NCI-H146 (cell line): Measurements from ENCODE around the gene TIAM2.

Experiments used
- DNase-seq: peaks from one replicate; lab custom pipeline; 2025; lab: John Stamatoyannopoulos, UW

The TIAM2 gene

GRCh38 chr6:155232848-155233247, 237.7 kb downstream of the TIAM2 start:
- DNase-seq: no peak

DNA sequence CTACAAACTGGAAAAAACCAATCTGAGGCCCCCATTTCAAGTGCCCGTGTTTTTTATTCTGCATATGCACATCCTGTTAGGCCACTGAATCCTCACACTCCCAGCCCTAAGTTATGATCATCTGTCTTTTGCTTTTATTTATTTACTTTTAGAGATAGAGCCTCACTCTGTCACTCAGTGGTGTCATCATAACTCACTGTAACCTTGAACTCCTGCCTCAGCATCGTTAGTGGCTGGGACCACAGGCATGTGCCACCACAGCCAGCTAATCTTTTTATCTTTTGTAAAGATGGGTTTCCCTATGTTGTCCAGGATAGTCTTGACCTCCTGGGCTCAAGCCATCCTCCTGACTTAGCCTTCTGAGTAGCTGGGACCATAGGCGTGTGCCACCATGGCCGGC, 239.1 kb downstream of the TIAM2 start:
- DNase-seq: no peak

GRCh38 chr6:155234687-155235086, 239.6 kb downstream of the TIAM2 start:
- no peak for DNase-seq

DNA sequence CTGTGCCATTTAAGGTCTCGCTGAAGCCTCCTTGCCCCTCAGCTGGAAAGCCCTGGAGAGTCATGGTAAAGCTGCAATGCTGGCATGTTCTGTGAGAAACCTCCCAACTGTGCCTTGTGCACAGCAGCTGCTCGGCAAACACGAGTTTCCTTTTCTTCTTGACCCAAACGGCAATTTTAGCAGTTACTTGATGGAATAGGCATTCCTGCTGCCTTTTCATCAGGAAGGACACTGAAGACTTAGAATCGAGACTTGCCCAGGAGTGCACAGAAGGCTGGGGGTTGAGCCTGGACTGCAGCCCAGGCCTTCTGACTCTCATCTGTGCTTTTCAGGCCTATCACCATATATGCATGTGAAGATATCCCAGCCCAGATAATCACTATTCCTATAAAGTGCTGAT, 240.0 kb downstream of the TIAM2 start:
- no peak for DNase-seq

- no peak for DNase-seq
These were observed 242.5 kb downstream of the TIAM2 start for GRCh38 chr6:155237613-155238012.

GRCh38 chr6:155240905-155241600, 245.9 kb downstream of the TIAM2 start:
- no peak for DNase-seq

- DNase-seq: no peak
These were observed 246.9 kb downstream of the TIAM2 start for GRCh38 chr6:155241966-155242365.

DNA sequence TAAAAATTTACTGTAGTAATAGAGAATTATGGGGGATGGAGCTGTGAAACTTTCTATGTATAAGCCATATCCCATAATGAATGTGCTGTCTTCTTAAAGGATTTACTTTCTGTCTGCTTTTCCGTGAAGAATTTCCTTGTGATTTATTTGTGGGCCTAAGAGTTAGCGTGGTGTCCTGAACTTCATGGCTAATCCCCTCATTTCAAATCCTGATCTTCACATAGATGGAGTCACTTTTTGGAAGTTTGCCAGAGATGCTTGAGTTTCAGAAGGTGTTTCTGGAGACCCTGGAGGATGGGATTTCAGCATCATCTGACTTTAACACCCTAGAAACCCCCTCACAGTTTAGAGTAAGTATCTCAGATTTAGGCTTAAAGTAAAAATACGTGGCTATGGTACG, 249.3 kb downstream of the TIAM2 start:
- no peak for DNase-seq

- no peak for DNase-seq
These were observed 250.1 kb downstream of the TIAM2 start for GRCh38 chr6:155245193-155245592.

DNA sequence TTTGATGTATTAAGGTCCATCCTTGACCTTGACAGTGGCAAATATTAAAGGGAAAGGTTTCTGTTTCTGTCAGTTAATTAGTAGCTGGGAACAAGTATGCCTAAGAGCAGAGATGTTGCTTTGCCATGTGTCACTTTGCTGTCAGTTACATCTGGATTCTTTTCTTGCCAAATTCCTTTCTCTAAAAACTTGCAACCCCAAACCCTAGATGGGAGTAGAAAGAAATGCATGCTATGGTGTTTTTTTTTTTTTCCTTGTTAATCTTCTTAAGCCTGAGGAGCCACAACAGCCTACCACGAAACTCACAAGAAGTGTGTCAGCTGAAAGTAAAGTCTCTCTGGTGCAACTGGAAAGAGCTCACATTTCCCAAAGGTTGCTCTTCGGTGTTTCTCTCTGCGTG, 250.7 kb downstream of the TIAM2 start:
- DNase-seq: no peak

GRCh38 chr6:155246825-155247224, 251.7 kb downstream of the TIAM2 start:
- no peak for DNase-seq

- DNase-seq: no peak
These were observed 252.5 kb downstream of the TIAM2 start for GRCh38 chr6:155247618-155248007.

GRCh38 chr6:155248008-155249001, 253.2 kb downstream of the TIAM2 start:
- peak; percentile 36 for DNase-seq

- no peak for DNase-seq
These were observed 255.7 kb downstream of the TIAM2 start for GRCh38 chr6:155250701-155251381.

GRCh38 chr6:155252581-155252980, 257.5 kb downstream of the TIAM2 start:
- DNase-seq: no peak

- no peak for DNase-seq
These were observed 258.2 kb downstream of the TIAM2 start for GRCh38 chr6:155253337-155253736.

GRCh38 chr6:155254139-155254538, 259.0 kb downstream of the TIAM2 start:
- no peak for DNase-seq

DNA sequence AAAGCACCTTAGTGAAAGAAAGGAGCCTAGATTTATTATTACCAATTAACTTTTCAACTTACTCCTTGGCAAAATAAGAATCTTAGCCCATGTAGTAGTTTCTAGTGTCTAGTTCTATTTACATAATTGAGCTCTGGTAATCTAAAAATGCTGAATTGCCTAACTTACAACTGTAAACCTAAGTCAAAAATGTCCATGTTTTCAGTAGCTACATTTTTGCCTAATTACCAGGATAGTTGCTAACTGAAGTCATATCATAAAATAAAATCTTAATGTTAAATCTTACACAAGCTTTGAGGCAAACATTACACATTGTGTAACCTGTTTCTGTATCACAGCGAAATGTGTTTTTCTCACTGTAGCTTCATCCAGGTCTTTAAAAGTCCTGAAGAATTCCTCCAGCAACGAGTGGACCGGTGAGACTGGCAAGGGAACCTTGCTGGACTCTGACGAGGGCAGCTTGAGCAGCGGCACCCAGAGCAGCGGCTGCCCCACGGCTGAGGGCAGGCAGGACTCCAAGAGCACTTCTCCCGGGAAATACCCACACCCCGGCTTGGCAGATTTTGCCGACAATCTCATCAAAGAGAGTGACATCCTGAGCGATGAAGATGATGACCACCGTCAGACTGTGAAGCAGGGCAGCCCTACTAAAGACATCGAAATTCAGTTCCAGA, 261.1 kb downstream of the TIAM2 start:
- no peak for DNase-seq

- DNase-seq: no peak
These were observed 262.7 kb downstream of the TIAM2 start for GRCh38 chr6:155257796-155258195.

DNA sequence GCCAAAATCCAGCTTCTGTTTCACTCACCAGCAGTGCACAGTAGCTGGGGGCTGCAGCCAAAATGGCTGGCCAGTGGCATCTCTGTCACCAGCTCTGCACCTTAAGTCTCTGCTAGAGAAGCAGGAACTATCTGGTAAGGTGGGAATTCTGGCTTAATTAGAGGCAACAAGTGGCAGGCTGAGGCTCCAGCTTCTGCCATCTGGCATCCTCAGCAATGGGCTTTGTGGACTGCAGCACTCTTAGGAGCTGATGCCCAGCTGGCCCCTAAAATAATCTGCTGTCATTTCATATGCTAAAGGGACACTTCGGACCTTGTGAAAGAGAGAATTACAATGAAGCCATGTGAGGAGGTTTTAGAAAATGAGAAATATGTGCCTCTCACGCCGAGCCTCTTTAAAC, 264.1 kb downstream of the TIAM2 start:
- DNase-seq: no peak

- no peak for DNase-seq
These were observed 264.8 kb downstream of the TIAM2 start for GRCh38 chr6:155259897-155260296.

DNA sequence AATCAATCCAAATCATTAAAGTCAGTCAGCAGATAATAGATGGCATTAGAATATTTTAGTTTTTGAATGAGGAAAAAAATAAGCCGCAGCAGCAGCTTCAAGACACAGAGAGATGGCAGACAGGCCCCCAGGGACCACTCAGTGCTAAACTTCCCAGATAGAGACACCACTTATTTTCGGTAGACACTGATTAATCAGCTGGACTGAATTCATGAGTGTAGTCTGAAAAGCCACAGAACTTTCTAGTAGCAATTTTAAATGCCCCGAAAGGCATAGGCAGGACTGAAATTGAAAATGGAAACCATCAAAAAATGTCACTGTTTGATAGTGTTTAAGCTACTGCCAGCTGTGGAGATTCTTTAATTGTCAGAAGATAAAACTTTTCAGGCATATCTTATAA, 265.6 kb downstream of the TIAM2 start:
- no peak for DNase-seq
